Keratinocyte (primary cell): ENCODE data around the gene C1orf74. TPM values are rescaled to one million over a fixed set of nuclear protein-coding genes. Genes with fewer than 3 reads are reported as not detected.

Experiments used
- DNase-seq: peaks from one replicate; pipeline ENCODE4 v3.0.0-alpha.2; 2011; ENCODE audit warnings: low read depth, missing footprints, low spot score
- FAIRE-seq: peaks from 2 replicates; lab custom pipeline; 2011; peaks lifted over from hg19 to GRCh38; lab: Jason Lieb, UNC
- H2AFZ ChIP-seq: 2 replicates; pipeline ENCODE4 v1.6.0; 2012; ENCODE audit warnings: low read length, control low read depth, inconsistent platforms; ENCODE audit not compliant: control insufficient read depth
- H3K27ac ChIP-seq: 2 replicates; pipeline ENCODE4 v1.5.1; 2011; ENCODE audit warnings: low read length; ENCODE audit not compliant: control insufficient read depth, insufficient read depth
- H3K27me3 ChIP-seq: 3 replicates; pipeline ENCODE4 v1.6.0; 2011; ENCODE audit warnings: low read length; ENCODE audit not compliant: control insufficient read depth, insufficient read depth; ENCODE audit errors: extremely low read depth
- H3K36me3 ChIP-seq, 2 experiments: 2 replicates in 1 of 2; 3 replicates in 1 of 2; pipeline ENCODE4 v1.5.1; 2011; ENCODE audit warnings: low read length in 2 of 2, mild to moderate bottlenecking in 1 of 2; ENCODE audit not compliant: control insufficient read depth in 2 of 2, insufficient read depth in 2 of 2; ENCODE audit errors: extremely low read depth in 1 of 2
- H3K4me1 ChIP-seq: 3 replicates; pipeline ENCODE4 v1.5.1; 2011; ENCODE audit warnings: low read length; ENCODE audit not compliant: control insufficient read depth, insufficient read depth; ENCODE audit errors: extremely low read depth
- H3K4me2 ChIP-seq: 3 replicates; pipeline ENCODE4 v1.6.0; 2011; ENCODE audit warnings: low read depth, low read length; ENCODE audit not compliant: control insufficient read depth, insufficient read depth; ENCODE audit errors: extremely low read depth
- H3K4me3 ChIP-seq, 3 experiments: fragments of 200-600 bp in 1 of 3; sonication (generic) in 1 of 3; 2 replicates in 2 of 3; 3 replicates in 1 of 3; pipeline ENCODE4 v1.5.1; 2011 to 2016; ENCODE audit warnings: low read length in 3 of 3, mild to moderate bottlenecking in 3 of 3, control low read depth in 2 of 3, inconsistent platforms in 1 of 3, low read depth in 1 of 3, mixed read lengths in 1 of 3, mixed run types in 1 of 3, moderate library complexity in 1 of 3; ENCODE audit not compliant: control insufficient read depth in 2 of 3, insufficient read depth in 2 of 3; ENCODE audit errors: extremely low read depth in 1 of 3
- H3K79me2 ChIP-seq: 2 replicates; pipeline ENCODE4 v1.6.0; 2012; ENCODE audit warnings: low read length; ENCODE audit not compliant: control insufficient read depth, insufficient read depth
- H3K9ac ChIP-seq: 3 replicates; pipeline ENCODE4 v1.6.0; 2011; ENCODE audit warnings: low read length; ENCODE audit not compliant: control insufficient read depth, insufficient read depth; ENCODE audit errors: extremely low read depth
- H3K9me1 ChIP-seq: 3 replicates; pipeline ENCODE4 v1.6.0; 2011; ENCODE audit warnings: low read length; ENCODE audit not compliant: control insufficient read depth, insufficient read depth; ENCODE audit errors: extremely low read depth
- H3K9me3 ChIP-seq: 2 replicates; pipeline ENCODE4 v1.5.1; 2012; ENCODE audit warnings: low read depth, low read length; ENCODE audit not compliant: control insufficient read depth
- H4K20me1 ChIP-seq: 3 replicates; pipeline ENCODE4 v1.6.0; 2011; ENCODE audit warnings: low read length; ENCODE audit not compliant: control insufficient read depth, insufficient read depth; ENCODE audit errors: extremely low read depth
- EZH2 ChIP-seq: IDR thresholded peaks from one replicate; pipeline ENCODE4 v1.6.1; 2012; ENCODE audit warnings: inconsistent platforms, mild to moderate bottlenecking, low read length, moderate library complexity
- dilution Hi-C: fragments of 300-500 bp; cut with MboI; formaldehyde crosslinking; loops from one replicate; pipeline ENCODE4 v1.7.0; 2020; ENCODE audit warnings: low sequenced_read_pairs; ENCODE audit not compliant: extremely low pct_ligation_motif_present
- polyA plus RNA-seq, 5 experiments: library from polyadenylated mRNA; depleted of rRNA in 3 of 5; stranded (reverse) in 3 of 5; stranded (forward) in 1 of 5; unstranded in 1 of 5; fragments of >200 nt; gene quantifications; 1 replicate in 1 of 5; 2 replicates in 3 of 5; 3 replicates in 1 of 5; pipeline versions ENCODE4 v1.2.1 to v1.2.3, GENCODE V29; 2011 to 2012; ENCODE audit warnings: missing spikeins in 2 of 5, low read depth in 1 of 5, low replicate concordance in 1 of 5
- TF ChIP-seq, protein P1 (sequence below), 3 experiments: IDR thresholded peaks in 1 of 3; conservative IDR thresholded peaks in 1 of 3; optimal IDR thresholded peaks in 1 of 3; 2 replicates in 2 of 3; 3 replicates in 1 of 3; pipeline versions ENCODE3 to v1.5.1; 2011; ENCODE audit warnings: low read length in 3 of 3, mild to moderate bottlenecking in 3 of 3, moderate library complexity in 2 of 3, control low read depth in 1 of 3, inconsistent platforms in 1 of 3; ENCODE audit not compliant: insufficient read depth in 2 of 3; ENCODE audit errors: extremely low read depth in 1 of 3

Gene C1orf74
- polyA plus RNA-seq, 1 donor (not counting 4 experiments of a cell fraction or from before 2014, with no cell fraction given): 58.1 TPM

DNA sequence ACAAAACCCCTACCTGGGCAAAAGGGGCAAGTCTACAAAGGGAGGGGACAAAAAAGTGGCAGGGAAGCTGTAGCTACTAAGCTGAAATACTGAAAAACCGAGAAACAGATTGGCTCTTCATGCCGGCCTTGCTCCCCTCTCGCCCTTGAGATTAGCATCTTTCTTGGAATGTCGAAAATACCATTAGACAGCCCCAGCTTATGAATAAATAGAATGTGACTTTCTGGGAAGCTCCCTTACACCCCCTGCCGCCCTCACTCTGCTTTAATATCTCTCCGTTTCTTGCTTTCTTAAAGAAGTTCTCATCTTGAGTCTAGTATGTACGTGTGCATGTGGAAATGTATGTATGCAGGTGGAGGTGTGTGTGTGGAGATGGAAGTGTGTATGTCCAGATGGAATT lies 14.4 kb downstream of the C1orf74 start:
- Histone ChIP-seq H3K9me1 (no peaks in the 10 kb centered on the region), H3K27me3 (no peaks in the 10 kb centered on the region), H3K27ac (peak overlapping the region; percentile 69), H3K79me2 (no peaks in the 10 kb centered on the region), H3K4me1 (peaks cover 22% of the 10 kb centered on the region), H3K4me3 (no peak overlapping the region), H3K9me3 (no peaks in the 10 kb centered on the region), H3K4me2 (peak overlapping the region; percentile 39), H2AFZ (no peak overlapping the region), H3K9ac (peak overlapping the region; percentile 35), H4K20me1 (no peaks in the 10 kb centered on the region), H3K36me3 (peaks cover 0 to 2% of the 10 kb centered on the region in 2 experiments)
- FAIRE-seq: no peak
- no peak for DNase-seq
- TF ChIP-seq EZH2: no peak
- TF ChIP-seq, protein P1, sequence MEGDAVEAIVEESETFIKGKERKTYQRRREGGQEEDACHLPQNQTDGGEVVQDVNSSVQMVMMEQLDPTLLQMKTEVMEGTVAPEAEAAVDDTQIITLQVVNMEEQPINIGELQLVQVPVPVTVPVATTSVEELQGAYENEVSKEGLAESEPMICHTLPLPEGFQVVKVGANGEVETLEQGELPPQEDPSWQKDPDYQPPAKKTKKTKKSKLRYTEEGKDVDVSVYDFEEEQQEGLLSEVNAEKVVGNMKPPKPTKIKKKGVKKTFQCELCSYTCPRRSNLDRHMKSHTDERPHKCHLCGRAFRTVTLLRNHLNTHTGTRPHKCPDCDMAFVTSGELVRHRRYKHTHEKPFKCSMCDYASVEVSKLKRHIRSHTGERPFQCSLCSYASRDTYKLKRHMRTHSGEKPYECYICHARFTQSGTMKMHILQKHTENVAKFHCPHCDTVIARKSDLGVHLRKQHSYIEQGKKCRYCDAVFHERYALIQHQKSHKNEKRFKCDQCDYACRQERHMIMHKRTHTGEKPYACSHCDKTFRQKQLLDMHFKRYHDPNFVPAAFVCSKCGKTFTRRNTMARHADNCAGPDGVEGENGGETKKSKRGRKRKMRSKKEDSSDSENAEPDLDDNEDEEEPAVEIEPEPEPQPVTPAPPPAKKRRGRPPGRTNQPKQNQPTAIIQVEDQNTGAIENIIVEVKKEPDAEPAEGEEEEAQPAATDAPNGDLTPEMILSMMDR (optimal IDR thresholded peaks at IDR 0.05 in 1 of 3, IDR thresholded peaks at IDR 0.05 in 1 of 3, conservative IDR thresholded peaks at IDR 0.05 in 1 of 3; ENCODE audit: extremely low read depth in 1 of 3, insufficient read depth in 2 of 3, low read length in 3 of 3): no peak
- dilution Hi-C loops: no loop called here

GRCh38 chr1:209769171-209769904 lies 15.0 kb downstream of the C1orf74 start:
- peak overlapping the region; percentile 21 for H2AFZ ChIP-seq
- peak overlapping the region in 1 of 3 experiments; percentile 4 for H3K4me3 ChIP-seq
- FAIRE-seq (peak; percentile 69), DNase-seq (no peak)
- H3K9ac ChIP-seq: peak overlapping the region; percentile 35
- H3K4me2 ChIP-seq: peak overlapping the region; percentile 39
- no peaks in the 10 kb centered on the region for H3K27me3 ChIP-seq
- peak overlapping the region; percentile 69 for H3K27ac ChIP-seq
- H3K36me3 ChIP-seq: peaks cover 0 to 2% of the 10 kb centered on the region in 2 experiments
- dilution Hi-C loops: no loop called here
- peaks cover 22% of the 10 kb centered on the region for H3K4me1 ChIP-seq
- no peaks in the 10 kb centered on the region for H3K9me1 ChIP-seq
- no peaks in the 10 kb centered on the region for H3K79me2 ChIP-seq
- TF ChIP-seq EZH2: no peak
- TF ChIP-seq, protein P1 (optimal IDR thresholded peaks at IDR 0.05 in 1 of 3, IDR thresholded peaks at IDR 0.05 in 1 of 3, conservative IDR thresholded peaks at IDR 0.05 in 1 of 3; ENCODE audit: extremely low read depth in 1 of 3, insufficient read depth in 2 of 3, low read length in 3 of 3): no peak
- H3K9me3 ChIP-seq: no peaks in the 10 kb centered on the region
- H4K20me1 ChIP-seq: no peaks in the 10 kb centered on the region
